CD14-positive monocyte (primary cell): ENCODE data around the gene GSTT2. TPM values are rescaled to one million over a fixed set of nuclear protein-coding genes. Genes with fewer than 3 reads are reported as not detected.

Experiments used
- DNase-seq, 3 donors: peaks; one replicate each; pipeline ENCODE4 v3.0.0-alpha.2; 2011 to 2022
- H2AFZ ChIP-seq: 2 replicates; pipeline ENCODE4 v1.6.0; 2012; ENCODE audit warnings: mild to moderate bottlenecking, low read depth, low read length, inconsistent platforms; ENCODE audit not compliant: insufficient read depth, poor library complexity, severe bottlenecking
- H3K27ac ChIP-seq, 2 donors: 1 replicate in 1 of 2; 2 replicates in 1 of 2; pipeline ENCODE4 v1.5.1; 2012 to 2013; ENCODE audit warnings: low read length in 2 of 2, control low read depth in 1 of 2, inconsistent platforms in 1 of 2, low read depth in 1 of 2, mild to moderate bottlenecking in 1 of 2
- H3K27me3 ChIP-seq, 2 donors: one replicate each; pipeline versions ENCODE4 v1.6.0 to v1.6.1; 2011 to 2013; ENCODE audit warnings: low read length in 2 of 2; ENCODE audit not compliant: control insufficient read depth in 2 of 2, insufficient read depth in 2 of 2
- H3K36me3 ChIP-seq, 2 donors: replicated peaks in 1 of 2; 1 replicate in 1 of 2; 2 replicates in 1 of 2; pipeline versions ENCODE4 v1.5.1 to v1.6.1; 2012 to 2013; ENCODE audit warnings: low read length in 2 of 2, control low read depth in 1 of 2, inconsistent platforms in 1 of 2, mild to moderate bottlenecking in 1 of 2; ENCODE audit not compliant: insufficient read depth in 2 of 2, control insufficient read depth in 1 of 2
- H3K4me1 ChIP-seq, 2 donors: 1 replicate in 1 of 2; 2 replicates in 1 of 2; pipeline versions ENCODE4 v1.5.1 to v1.6.1; 2012 to 2013; ENCODE audit warnings: low read length in 2 of 2, control low read depth in 1 of 2, inconsistent platforms in 1 of 2, mild to moderate bottlenecking in 1 of 2, moderate library complexity in 1 of 2; ENCODE audit not compliant: insufficient read depth in 2 of 2, control insufficient read depth in 1 of 2
- H3K4me2 ChIP-seq: replicated peaks from 2 replicates; pipeline ENCODE3; 2012; ENCODE audit warnings: low read length, moderate library complexity, mild to moderate bottlenecking; ENCODE audit not compliant: poor library complexity, severe bottlenecking; ENCODE audit errors: extremely low read depth
- H3K4me3 ChIP-seq, 3 experiments: fragments of 200-600 bp in 1 of 3; sonication (generic) in 1 of 3; replicated peaks in 1 of 3; 1 replicate in 2 of 3; 2 replicates in 1 of 3; pipeline ENCODE4 v1.5.1; 2011 to 2013; ENCODE audit warnings: low read length in 3 of 3, mild to moderate bottlenecking in 3 of 3, control low read depth in 2 of 3, low read depth in 2 of 3, inconsistent platforms in 1 of 3, moderate library complexity in 1 of 3
- H3K79me2 ChIP-seq: 2 replicates; pipeline ENCODE4 v1.6.0; 2012; ENCODE audit warnings: mild to moderate bottlenecking, control low read depth, inconsistent platforms, low read length, moderate library complexity; ENCODE audit not compliant: insufficient read depth
- H3K9ac ChIP-seq: 2 replicates; pipeline ENCODE4 v1.6.0; 2017; ENCODE audit warnings: low read length, mild to moderate bottlenecking; ENCODE audit not compliant: insufficient read depth, poor library complexity, severe bottlenecking
- H3K9me3 ChIP-seq, 2 donors: replicated peaks in 1 of 2; 1 replicate in 1 of 2; 2 replicates in 1 of 2; pipeline versions ENCODE4 v1.5.1 to v1.6.1; 2012 to 2013; ENCODE audit warnings: low read length in 2 of 2, control low read depth in 1 of 2; ENCODE audit not compliant: control insufficient read depth in 1 of 2, insufficient read depth in 1 of 2
- H4K20me1 ChIP-seq: 2 replicates; pipeline ENCODE4 v1.6.0; 2012; ENCODE audit warnings: mild to moderate bottlenecking, low read length, control low read depth, moderate library complexity; ENCODE audit not compliant: insufficient read depth
- H3K27ac Mint-ChIP-seq, 7 donors: one replicate each; pipeline ENCODE4 v1.8.0; 2020; ENCODE audit warnings: mild to moderate bottlenecking in 7 of 7, mixed read lengths in 7 of 7, moderate library complexity in 6 of 7, inconsistent platforms in 2 of 7
- H3K27me3 Mint-ChIP-seq, 3 donors: one replicate each; pipeline ENCODE4 v1.8.0; 2021 to 2022; ENCODE audit warnings: low read depth in 3 of 3, mild to moderate bottlenecking in 3 of 3, mixed read lengths in 3 of 3, moderate library complexity in 3 of 3, inconsistent platforms in 1 of 3
- H3K36me3 Mint-ChIP-seq, 2 donors: one replicate each; pipeline ENCODE4 v1.8.0; 2020; ENCODE audit warnings: mixed read lengths in 2 of 2, inconsistent platforms in 1 of 2, mild to moderate bottlenecking in 1 of 2
- H3K4me1 Mint-ChIP-seq: one replicate; pipeline ENCODE4 v1.8.0; 2020; ENCODE audit warnings: mild to moderate bottlenecking, mixed read lengths
- H3K4me3 Mint-ChIP-seq, 2 donors: one replicate each; pipeline ENCODE4 v1.8.0; 2020; ENCODE audit warnings: mild to moderate bottlenecking in 2 of 2, mixed read lengths in 2 of 2, moderate library complexity in 1 of 2
- H3K9me3 Mint-ChIP-seq, 7 donors: one replicate each; pipeline ENCODE4 v1.8.0; 2020 to 2022; ENCODE audit warnings: mixed read lengths in 7 of 7, mild to moderate bottlenecking in 6 of 7, moderate library complexity in 6 of 7, inconsistent platforms in 2 of 7
- WGBS: methylation state at CpG from one replicate; pipeline ENCODE4 v1.1.5; 2013; ENCODE audit warnings: missing lambda C conversion rate; ENCODE audit not compliant: insufficient coverage; 5-methylcytosine and 5-hydroxymethylcytosine counted together
- intact Hi-C, 2 donors: fragments of 100-400 bp; cut with micrococcal nuclease; formaldehyde crosslinking; loops; one replicate each; pipeline versions ENCODE4 v1.15.0 to v1.15.1; 2023
- polyA plus RNA-seq, 3 donors: library from polyadenylated mRNA; depleted of rRNA in 1 of 3; unstranded in 2 of 3; stranded (reverse) in 1 of 3; fragments of 300-500 nt in 2 of 3; fragments of >200 nt in 1 of 3; fragmentation: Illumina TruSeq in 2 of 3; gene quantifications; 1 replicate in 2 of 3; 2 replicates in 1 of 3; pipeline ENCODE4 v1.2.3, GENCODE V29; 2012 to 2021
- TF ChIP-seq, protein P1 (sequence below): fragments of 200-600 bp; IDR thresholded peaks from one replicate; pipeline ENCODE4 v1.8.0; 2022; ENCODE audit warnings: antibody characterized with exemption, mild to moderate bottlenecking

GSTT2 gene
- polyA plus RNA-seq, 3 donors, result 0.15 TPM; not detected in 2

GRCh38 chr22:24011735-24012068 is 31.8 kb downstream of the GSTT2 start:
- Histone ChIP-seq H3K4me1 (peaks cover 11 to 12% of the 10 kb centered on the region in 2 donors), H2AFZ (peak overlapping the region; percentile 97), H3K9ac (peak overlapping the region; percentile 80), H3K79me2 (peaks cover 45% of the 10 kb centered on the region), H4K20me1 (no peaks in the 10 kb centered on the region), H3K9me3 (no peaks in the 10 kb centered on the region), H3K27me3 (no peaks in the 10 kb centered on the region), H3K36me3 (no peaks in the 10 kb centered on the region), H3K4me3 (peak overlapping the region; percentile 73 to 97 (median 88)), H3K4me2 (peak overlapping the region; percentile 91), H3K27ac (peak overlapping the region; percentile 51 to 82)
- TF ChIP-seq, protein P1, sequence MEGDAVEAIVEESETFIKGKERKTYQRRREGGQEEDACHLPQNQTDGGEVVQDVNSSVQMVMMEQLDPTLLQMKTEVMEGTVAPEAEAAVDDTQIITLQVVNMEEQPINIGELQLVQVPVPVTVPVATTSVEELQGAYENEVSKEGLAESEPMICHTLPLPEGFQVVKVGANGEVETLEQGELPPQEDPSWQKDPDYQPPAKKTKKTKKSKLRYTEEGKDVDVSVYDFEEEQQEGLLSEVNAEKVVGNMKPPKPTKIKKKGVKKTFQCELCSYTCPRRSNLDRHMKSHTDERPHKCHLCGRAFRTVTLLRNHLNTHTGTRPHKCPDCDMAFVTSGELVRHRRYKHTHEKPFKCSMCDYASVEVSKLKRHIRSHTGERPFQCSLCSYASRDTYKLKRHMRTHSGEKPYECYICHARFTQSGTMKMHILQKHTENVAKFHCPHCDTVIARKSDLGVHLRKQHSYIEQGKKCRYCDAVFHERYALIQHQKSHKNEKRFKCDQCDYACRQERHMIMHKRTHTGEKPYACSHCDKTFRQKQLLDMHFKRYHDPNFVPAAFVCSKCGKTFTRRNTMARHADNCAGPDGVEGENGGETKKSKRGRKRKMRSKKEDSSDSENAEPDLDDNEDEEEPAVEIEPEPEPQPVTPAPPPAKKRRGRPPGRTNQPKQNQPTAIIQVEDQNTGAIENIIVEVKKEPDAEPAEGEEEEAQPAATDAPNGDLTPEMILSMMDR, result no peak
- H3K27ac Mint-ChIP-seq, result peak overlapping the region; percentile 72 to 94 (median 89)
- peaks cover 0 to 1% (median 0%) of the 10 kb centered on the region in 3 donors for H3K27me3 Mint-ChIP-seq
- intact Hi-C loops, result loop anchor here in 1 of 2 donors (5.0 kb wide), 1 partner anchor 224 kb away; the partner anchor contains the start of gene SMARCB1
- H3K9me3 Mint-ChIP-seq, result peaks cover 0 to 3% (median 0%) of the 10 kb centered on the region in 7 donors
- peak overlapping the region; percentile 93 to 98 for H3K4me3 Mint-ChIP-seq
- H3K4me1 Mint-ChIP-seq, result peaks cover 14% of the 10 kb centered on the region
- no peak for DNase-seq
- 0% methylated on average over 8 of the region's 10 CpGs for WGBS
- H3K36me3 Mint-ChIP-seq, result no peaks in the 10 kb centered on the region

GRCh38 chr22:24016156-24016555 is 36.2 kb downstream of the GSTT2 start:
- Histone ChIP-seq H3K9me3 (no peaks in the 10 kb centered on the region), H3K4me2 (no peak overlapping the region), H3K36me3 (peaks cover 0 to 8% of the 10 kb centered on the region in 2 donors), H3K27me3 (no peaks in the 10 kb centered on the region), H3K4me1 (peaks cover 11 to 12% of the 10 kb centered on the region in 2 donors), H3K4me3 (no peak overlapping the region), H3K9ac (no peak overlapping the region), H2AFZ (no peak overlapping the region), H3K27ac (no peak overlapping the region), H4K20me1 (no peaks in the 10 kb centered on the region), H3K79me2 (peaks cover 66% of the 10 kb centered on the region)
- Mint-ChIP-seq H3K4me1 (peaks cover 9% of the 10 kb centered on the region), H3K9me3 (no peaks in the 10 kb centered on the region), H3K36me3 (peaks cover 4 to 5% of the 10 kb centered on the region in 2 donors), H3K27me3 (peaks cover 0 to 2% (median 0%) of the 10 kb centered on the region in 3 donors), H3K4me3 (no peak overlapping the region), H3K27ac (no peak overlapping the region)
- no CpG with 5 or more reads among the region's 1 CpG for WGBS
- intact Hi-C loops, result no loop called here
- no peak for DNase-seq
- TF ChIP-seq, protein P1, result no peak
